Measurements from ENCODE around the gene IQSEC1. TPM values are rescaled to one million over a fixed set of nuclear protein-coding genes. Genes with fewer than 3 reads are reported as not detected.

The IQSEC1 gene
- total RNA-seq, 2 experiments from 2014 or later: 20.1 to 22.2 TPM

DNA sequence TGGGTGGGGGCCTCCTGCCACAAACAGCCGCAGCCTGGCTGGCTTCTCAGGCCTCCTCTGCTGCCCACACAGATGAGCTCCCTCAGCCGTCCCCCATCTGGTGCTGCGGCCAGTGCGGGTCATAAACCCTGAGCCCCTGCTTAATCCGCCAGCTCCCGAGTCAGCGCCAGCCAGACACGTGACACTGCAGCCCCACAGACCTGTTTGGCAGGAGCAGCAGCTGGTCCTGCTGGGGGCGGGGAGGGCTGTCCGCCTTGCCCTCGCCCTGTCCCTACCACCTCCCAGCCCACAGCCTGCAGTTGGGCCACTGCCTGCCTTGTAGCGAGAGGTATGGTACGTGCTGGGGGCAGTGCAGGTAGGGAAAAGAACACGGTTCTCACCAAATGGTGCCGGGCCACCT, 86.2 kb downstream of the IQSEC1 start:
- Mint-ChIP-seq H3K4me1 (peaks cover 42% of the 10 kb centered on the region), H3K36me3 (peaks cover 4% of the 10 kb centered on the region), H3K4me3 (no peak overlapping the region), H3K9me3 (no peaks in the 10 kb centered on the region), H3K27ac (no peak overlapping the region), H3K27me3 (no peaks in the 10 kb centered on the region)
- no peak for DNase-seq

DNA sequence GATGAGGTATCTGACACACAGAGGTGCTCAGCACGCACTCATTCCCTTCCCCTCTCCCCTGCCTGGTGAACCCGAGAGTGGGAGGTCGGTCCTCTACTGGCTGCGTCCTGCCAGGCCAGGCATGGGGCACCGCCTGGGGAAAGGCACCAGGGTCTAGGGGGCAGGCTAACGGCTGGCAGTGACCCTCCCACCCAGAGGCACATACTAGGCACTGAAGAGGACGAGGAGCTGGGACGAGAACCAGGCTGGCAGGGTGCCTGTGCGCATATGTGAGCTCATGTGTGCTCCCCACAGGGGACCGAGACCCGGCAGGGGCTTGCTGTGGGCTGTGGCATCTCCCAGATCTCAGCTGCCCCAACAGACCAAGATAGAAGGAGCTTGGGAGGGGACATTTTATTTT, 86.7 kb downstream of the IQSEC1 start:
- no peak overlapping the region for H3K27ac Mint-ChIP-seq
- peaks cover 47% of the 10 kb centered on the region for H3K4me1 Mint-ChIP-seq

DNA sequence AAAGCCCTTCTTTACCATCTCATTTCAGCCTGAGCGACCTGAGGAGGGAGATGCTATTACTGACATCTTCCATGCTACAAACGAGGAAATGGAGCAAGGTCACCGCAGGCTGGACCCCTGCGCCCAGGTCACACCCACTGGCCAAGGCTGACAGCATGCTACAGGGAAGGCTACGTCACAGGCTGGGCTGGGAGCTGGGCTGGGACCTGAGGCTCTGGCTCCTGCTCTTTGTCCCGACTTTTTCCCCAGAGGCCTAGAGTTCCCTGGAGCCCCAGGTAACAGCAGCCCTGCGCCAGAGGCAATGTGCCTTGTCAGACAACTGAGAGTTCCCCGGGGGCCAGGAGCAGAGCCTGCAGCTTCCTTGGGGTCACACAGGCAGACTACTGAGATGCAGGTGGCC, 87.2 kb downstream of the IQSEC1 start:
- H3K27ac Mint-ChIP-seq: no peak overlapping the region
- H3K36me3 Mint-ChIP-seq: peaks cover 4% of the 10 kb centered on the region
- DNase-seq: no peak
- peaks cover 49% of the 10 kb centered on the region for H3K4me1 Mint-ChIP-seq
- no peaks in the 10 kb centered on the region for H3K9me3 Mint-ChIP-seq
- H3K4me3 Mint-ChIP-seq: no peak overlapping the region
- no peaks in the 10 kb centered on the region for H3K27me3 Mint-ChIP-seq

More for the DNA sequence above, 86.7 kb downstream of the IQSEC1 start:
- no peak for DNase-seq
- Mint-ChIP-seq H3K27me3 (no peaks in the 10 kb centered on the region), H3K36me3 (peaks cover 4% of the 10 kb centered on the region), H3K9me3 (no peaks in the 10 kb centered on the region), H3K4me3 (no peak overlapping the region)

- Mint-ChIP-seq H3K27ac (no peak overlapping the region), H3K27me3 (no peaks in the 10 kb centered on the region), H3K36me3 (peaks cover 4% of the 10 kb centered on the region), H3K4me3 (no peak overlapping the region), H3K9me3 (no peaks in the 10 kb centered on the region), H3K4me1 (peaks cover 45% of the 10 kb centered on the region)
- DNase-seq: no peak
These were observed 88.1 kb downstream of the IQSEC1 start for GRCh38 chr3:12985148-12985547.

GRCh38 chr3:12984023-12984823, 89.0 kb downstream of the IQSEC1 start:
- Mint-ChIP-seq H3K36me3 (peaks cover 4% of the 10 kb centered on the region), H3K4me1 (peaks cover 39% of the 10 kb centered on the region), H3K27me3 (no peaks in the 10 kb centered on the region), H3K4me3 (no peak overlapping the region), H3K9me3 (no peaks in the 10 kb centered on the region), H3K27ac (no peak overlapping the region)
- peak; percentile 58 for DNase-seq

GRCh38 chr3:12983319-12983718, 89.9 kb downstream of the IQSEC1 start:
- peaks cover 34% of the 10 kb centered on the region for H3K4me1 Mint-ChIP-seq
- no peak for DNase-seq
- no peak overlapping the region for H3K4me3 Mint-ChIP-seq
- peaks cover 4% of the 10 kb centered on the region for H3K36me3 Mint-ChIP-seq
- H3K27me3 Mint-ChIP-seq: no peaks in the 10 kb centered on the region
- H3K27ac Mint-ChIP-seq: no peak overlapping the region
- no peaks in the 10 kb centered on the region for H3K9me3 Mint-ChIP-seq

GRCh38 chr3:12982619-12983101, 90.6 kb downstream of the IQSEC1 start:
- H3K4me1 Mint-ChIP-seq: peaks cover 32% of the 10 kb centered on the region
- H3K36me3 Mint-ChIP-seq: peaks cover 4% of the 10 kb centered on the region
- no peak overlapping the region for H3K27ac Mint-ChIP-seq
- no peaks in the 10 kb centered on the region for H3K9me3 Mint-ChIP-seq
- no peaks in the 10 kb centered on the region for H3K27me3 Mint-ChIP-seq
- no peak for DNase-seq
- H3K4me3 Mint-ChIP-seq: no peak overlapping the region

GRCh38 chr3:12981306-12982275, 91.6 kb downstream of the IQSEC1 start:
- no peak for DNase-seq
- Mint-ChIP-seq H3K36me3 (no peaks in the 10 kb centered on the region), H3K4me1 (peaks cover 29% of the 10 kb centered on the region), H3K27ac (no peak overlapping the region), H3K27me3 (no peaks in the 10 kb centered on the region), H3K9me3 (no peaks in the 10 kb centered on the region), H3K4me3 (no peak overlapping the region)

DNA sequence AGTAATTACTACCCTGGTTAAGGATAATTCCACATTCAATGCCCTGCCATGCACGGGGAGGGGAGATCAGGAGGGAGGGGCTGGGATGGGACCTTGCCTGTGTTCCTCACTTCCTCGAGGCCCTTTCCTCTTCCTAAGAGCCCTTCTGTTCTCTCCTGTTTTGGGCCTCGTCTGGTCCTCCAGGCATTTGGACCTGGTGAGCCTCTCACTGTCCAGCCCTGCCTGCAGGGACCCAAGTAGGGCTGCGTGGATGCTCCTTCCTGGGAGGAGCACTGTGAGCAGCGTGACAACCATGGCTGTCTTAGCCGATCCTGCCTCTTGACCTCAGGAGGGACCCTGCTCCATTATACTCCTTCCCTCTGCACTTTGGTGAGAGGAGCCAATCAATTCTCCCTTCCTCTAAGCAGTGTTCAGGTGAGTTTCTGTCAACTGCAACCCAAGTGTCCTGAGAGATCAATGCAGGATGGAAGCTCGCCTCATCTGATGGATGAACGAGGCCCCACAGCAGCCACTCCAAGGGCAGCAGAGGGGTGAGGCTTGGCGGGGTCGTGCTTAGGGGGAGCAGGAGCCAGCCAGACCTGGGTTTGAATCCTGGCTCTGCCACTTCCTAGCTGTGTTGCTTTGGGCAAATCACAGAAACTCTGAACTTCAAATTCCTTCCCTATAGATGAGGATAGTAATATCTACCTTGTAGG, 92.5 kb downstream of the IQSEC1 start:
- no peaks in the 10 kb centered on the region for H3K36me3 Mint-ChIP-seq
- H3K27ac Mint-ChIP-seq: no peak overlapping the region
- no peaks in the 10 kb centered on the region for H3K27me3 Mint-ChIP-seq
- no peaks in the 10 kb centered on the region for H3K9me3 Mint-ChIP-seq
- H3K4me1 Mint-ChIP-seq: peaks cover 33% of the 10 kb centered on the region
- DNase-seq: no peak
- no peak overlapping the region for H3K4me3 Mint-ChIP-seq

- Mint-ChIP-seq H3K36me3 (no peaks in the 10 kb centered on the region), H3K4me1 (peaks cover 38% of the 10 kb centered on the region), H3K27ac (no peak overlapping the region), H3K9me3 (no peaks in the 10 kb centered on the region), H3K4me3 (no peak overlapping the region), H3K27me3 (no peaks in the 10 kb centered on the region)
- no peak for DNase-seq
These were observed 93.2 kb downstream of the IQSEC1 start for GRCh38 chr3:12979947-12980487.

DNA sequence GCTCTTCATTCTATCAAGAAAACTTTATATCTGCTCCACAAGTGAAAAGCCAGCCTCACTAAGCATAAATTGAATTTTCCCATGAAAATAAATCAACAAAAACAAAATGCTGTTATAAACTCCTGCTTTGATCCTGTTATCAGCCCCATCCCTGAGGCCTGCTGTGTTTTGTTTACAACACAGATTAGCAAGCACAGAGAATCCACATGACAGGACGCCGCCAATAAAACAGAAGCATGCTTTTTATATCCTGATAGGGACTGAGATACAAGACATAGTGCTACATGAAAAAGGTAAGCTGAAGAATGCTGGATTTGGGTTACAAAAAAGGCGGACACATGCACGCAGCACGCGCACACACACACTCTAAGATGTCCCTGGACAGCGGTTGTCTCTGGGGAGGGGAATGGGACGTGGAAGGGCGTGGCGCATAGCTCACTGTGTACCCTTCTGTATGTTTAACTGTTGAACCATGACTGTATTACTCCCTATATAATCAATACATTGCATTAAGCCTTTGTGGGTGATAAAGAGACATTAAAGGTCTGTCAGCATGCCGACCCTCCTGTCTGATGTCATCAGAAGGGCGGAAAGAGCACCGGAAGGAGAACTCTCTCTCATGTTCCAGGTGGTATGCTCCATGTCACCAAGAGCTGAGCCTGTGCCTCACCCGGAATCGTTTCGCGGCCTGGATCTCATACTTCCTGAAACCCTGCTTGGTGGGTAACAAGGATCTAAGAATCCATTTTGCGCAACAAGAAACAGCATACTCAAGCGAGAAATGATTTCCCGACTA, 93.9 kb downstream of the IQSEC1 start:
- no peak for DNase-seq
- Mint-ChIP-seq H3K4me3 (no peak overlapping the region), H3K27ac (no peak overlapping the region), H3K9me3 (no peaks in the 10 kb centered on the region), H3K27me3 (no peaks in the 10 kb centered on the region), H3K36me3 (no peaks in the 10 kb centered on the region), H3K4me1 (peaks cover 37% of the 10 kb centered on the region)

DNA sequence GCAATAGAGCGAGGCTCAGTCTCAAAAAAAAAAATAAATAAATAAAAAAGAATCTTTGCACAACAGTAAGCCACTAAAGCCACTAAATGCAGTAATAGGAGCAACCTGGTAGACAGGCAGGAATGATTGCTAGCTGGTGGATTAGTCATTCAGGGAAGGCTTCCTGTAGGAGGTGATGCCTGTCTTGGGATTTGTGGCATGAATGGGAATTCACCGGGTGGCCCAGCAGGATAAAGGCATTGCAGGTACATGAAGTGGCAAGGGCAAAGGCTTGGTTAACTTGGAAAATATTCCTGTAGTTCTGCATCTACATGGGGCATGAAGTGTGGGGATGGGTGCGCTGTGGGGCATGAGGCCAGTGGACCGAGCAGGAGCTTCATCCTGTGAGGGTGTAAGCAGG, 94.5 kb downstream of the IQSEC1 start:
- Mint-ChIP-seq H3K4me1 (peaks cover 39% of the 10 kb centered on the region), H3K4me3 (no peak overlapping the region), H3K36me3 (no peaks in the 10 kb centered on the region), H3K9me3 (no peaks in the 10 kb centered on the region), H3K27me3 (no peaks in the 10 kb centered on the region), H3K27ac (no peak overlapping the region)
- DNase-seq: no peak

GRCh38 chr3:12977117-12977808, 96.0 kb downstream of the IQSEC1 start:
- Mint-ChIP-seq H3K4me3 (no peak overlapping the region), H3K36me3 (no peaks in the 10 kb centered on the region), H3K27me3 (no peaks in the 10 kb centered on the region), H3K4me1 (peaks cover 30% of the 10 kb centered on the region), H3K27ac (no peak overlapping the region), H3K9me3 (no peaks in the 10 kb centered on the region)
- no peak for DNase-seq

Measured in activated naive CD8-positive, alpha-beta T cell treated with anti-CD3 and anti-CD28 coated beads for 36 hours (primary cell).